ENCODE measurements around the gene MYO16.

GRCh38 chr13:108615241-108615640 is 14.2 kb upstream of the MYO16 start:
- TF ChIP-seq YY1 (IDR thresholded peaks at IDR 0.05; ENCODE audit: insufficient read depth, insufficient read length) (no peak), SUZ12 (IDR thresholded peaks at IDR 0.05; ENCODE audit: extremely low read depth, insufficient read depth, insufficient read length) (no peak), ZNF274 (IDR thresholded peaks at IDR 0.05; ENCODE audit: low read depth, low read length) (no peak)
